H1 (cell line): Measurements from ENCODE around the gene CMSS1. TPM values are rescaled to one million over a fixed set of nuclear protein-coding genes. Genes with fewer than 3 reads are reported as not detected.

Experiments used
- POU5F1 ChIP-seq: IDR thresholded peaks from 2 replicates; pipeline ENCODE4 v1.6.1; 2011; ENCODE audit warnings: low read depth, mild to moderate bottlenecking, low read length, moderate library complexity
- polyA plus RNA-seq, 7 experiments: library from polyadenylated mRNA; depleted of rRNA in 3 of 7; stranded (reverse) in 5 of 7; unstranded in 2 of 7; fragments of >200 nt in 5 of 7; fragments of 200-250 nt in 2 of 7; gene quantifications; 1 replicate in 5 of 7; 2 replicates in 1 of 7; 4 replicates in 1 of 7; pipeline versions ENCODE4 v1.2.1 to v1.2.3, GENCODE V29; 2011 to 2013; ENCODE audit warnings: missing spikeins in 2 of 7, mixed read lengths in 2 of 7
- total RNA-seq: library from RNA; stranded (reverse); fragmentation: NEBNext Ultra II Directional; extraction: Animal tissue kit (Norgen Biotek cat#: 25700); gene quantifications from 2 replicates; pipeline ENCODE4 v1.2.1, GENCODE V29; 2021
- TF ChIP-seq, protein P1 (sequence below): fragments of 300-600 bp; sonication (generic); IDR thresholded peaks from 2 replicates; pipeline ENCODE4 v1.7.1; 2012; ENCODE audit warnings: low read length, moderate library complexity, mild to moderate bottlenecking, inconsistent platforms; ENCODE audit not compliant: insufficient replicate concordance

The CMSS1 gene
- total and polyA plus RNA-seq, 2 of the 8 experiments (the other 6 are each of a cell fraction or from before 2014, with no cell fraction given) = 15.2 to 75.1 TPM

DNA sequence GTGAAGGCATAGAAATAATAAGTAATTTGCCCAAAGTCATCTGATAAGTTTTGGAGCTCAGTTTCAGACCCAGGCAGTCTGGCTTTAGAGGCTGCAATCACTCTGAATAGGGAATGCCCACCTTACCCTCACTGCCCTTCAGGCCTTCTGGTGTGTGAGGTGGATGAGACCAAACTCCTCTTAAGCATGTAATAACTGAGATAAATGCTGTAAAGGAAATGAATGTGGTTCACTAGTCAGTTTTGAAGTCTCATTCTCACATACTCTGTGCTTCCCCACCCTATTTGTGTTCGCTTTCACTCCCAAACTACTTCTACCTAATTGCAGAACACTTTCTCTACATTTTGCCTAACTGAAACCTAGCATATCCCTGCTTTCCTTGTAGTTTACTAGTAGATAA, 152.5 kb downstream of the CMSS1 start (continued):
- TF ChIP-seq, protein P1, sequence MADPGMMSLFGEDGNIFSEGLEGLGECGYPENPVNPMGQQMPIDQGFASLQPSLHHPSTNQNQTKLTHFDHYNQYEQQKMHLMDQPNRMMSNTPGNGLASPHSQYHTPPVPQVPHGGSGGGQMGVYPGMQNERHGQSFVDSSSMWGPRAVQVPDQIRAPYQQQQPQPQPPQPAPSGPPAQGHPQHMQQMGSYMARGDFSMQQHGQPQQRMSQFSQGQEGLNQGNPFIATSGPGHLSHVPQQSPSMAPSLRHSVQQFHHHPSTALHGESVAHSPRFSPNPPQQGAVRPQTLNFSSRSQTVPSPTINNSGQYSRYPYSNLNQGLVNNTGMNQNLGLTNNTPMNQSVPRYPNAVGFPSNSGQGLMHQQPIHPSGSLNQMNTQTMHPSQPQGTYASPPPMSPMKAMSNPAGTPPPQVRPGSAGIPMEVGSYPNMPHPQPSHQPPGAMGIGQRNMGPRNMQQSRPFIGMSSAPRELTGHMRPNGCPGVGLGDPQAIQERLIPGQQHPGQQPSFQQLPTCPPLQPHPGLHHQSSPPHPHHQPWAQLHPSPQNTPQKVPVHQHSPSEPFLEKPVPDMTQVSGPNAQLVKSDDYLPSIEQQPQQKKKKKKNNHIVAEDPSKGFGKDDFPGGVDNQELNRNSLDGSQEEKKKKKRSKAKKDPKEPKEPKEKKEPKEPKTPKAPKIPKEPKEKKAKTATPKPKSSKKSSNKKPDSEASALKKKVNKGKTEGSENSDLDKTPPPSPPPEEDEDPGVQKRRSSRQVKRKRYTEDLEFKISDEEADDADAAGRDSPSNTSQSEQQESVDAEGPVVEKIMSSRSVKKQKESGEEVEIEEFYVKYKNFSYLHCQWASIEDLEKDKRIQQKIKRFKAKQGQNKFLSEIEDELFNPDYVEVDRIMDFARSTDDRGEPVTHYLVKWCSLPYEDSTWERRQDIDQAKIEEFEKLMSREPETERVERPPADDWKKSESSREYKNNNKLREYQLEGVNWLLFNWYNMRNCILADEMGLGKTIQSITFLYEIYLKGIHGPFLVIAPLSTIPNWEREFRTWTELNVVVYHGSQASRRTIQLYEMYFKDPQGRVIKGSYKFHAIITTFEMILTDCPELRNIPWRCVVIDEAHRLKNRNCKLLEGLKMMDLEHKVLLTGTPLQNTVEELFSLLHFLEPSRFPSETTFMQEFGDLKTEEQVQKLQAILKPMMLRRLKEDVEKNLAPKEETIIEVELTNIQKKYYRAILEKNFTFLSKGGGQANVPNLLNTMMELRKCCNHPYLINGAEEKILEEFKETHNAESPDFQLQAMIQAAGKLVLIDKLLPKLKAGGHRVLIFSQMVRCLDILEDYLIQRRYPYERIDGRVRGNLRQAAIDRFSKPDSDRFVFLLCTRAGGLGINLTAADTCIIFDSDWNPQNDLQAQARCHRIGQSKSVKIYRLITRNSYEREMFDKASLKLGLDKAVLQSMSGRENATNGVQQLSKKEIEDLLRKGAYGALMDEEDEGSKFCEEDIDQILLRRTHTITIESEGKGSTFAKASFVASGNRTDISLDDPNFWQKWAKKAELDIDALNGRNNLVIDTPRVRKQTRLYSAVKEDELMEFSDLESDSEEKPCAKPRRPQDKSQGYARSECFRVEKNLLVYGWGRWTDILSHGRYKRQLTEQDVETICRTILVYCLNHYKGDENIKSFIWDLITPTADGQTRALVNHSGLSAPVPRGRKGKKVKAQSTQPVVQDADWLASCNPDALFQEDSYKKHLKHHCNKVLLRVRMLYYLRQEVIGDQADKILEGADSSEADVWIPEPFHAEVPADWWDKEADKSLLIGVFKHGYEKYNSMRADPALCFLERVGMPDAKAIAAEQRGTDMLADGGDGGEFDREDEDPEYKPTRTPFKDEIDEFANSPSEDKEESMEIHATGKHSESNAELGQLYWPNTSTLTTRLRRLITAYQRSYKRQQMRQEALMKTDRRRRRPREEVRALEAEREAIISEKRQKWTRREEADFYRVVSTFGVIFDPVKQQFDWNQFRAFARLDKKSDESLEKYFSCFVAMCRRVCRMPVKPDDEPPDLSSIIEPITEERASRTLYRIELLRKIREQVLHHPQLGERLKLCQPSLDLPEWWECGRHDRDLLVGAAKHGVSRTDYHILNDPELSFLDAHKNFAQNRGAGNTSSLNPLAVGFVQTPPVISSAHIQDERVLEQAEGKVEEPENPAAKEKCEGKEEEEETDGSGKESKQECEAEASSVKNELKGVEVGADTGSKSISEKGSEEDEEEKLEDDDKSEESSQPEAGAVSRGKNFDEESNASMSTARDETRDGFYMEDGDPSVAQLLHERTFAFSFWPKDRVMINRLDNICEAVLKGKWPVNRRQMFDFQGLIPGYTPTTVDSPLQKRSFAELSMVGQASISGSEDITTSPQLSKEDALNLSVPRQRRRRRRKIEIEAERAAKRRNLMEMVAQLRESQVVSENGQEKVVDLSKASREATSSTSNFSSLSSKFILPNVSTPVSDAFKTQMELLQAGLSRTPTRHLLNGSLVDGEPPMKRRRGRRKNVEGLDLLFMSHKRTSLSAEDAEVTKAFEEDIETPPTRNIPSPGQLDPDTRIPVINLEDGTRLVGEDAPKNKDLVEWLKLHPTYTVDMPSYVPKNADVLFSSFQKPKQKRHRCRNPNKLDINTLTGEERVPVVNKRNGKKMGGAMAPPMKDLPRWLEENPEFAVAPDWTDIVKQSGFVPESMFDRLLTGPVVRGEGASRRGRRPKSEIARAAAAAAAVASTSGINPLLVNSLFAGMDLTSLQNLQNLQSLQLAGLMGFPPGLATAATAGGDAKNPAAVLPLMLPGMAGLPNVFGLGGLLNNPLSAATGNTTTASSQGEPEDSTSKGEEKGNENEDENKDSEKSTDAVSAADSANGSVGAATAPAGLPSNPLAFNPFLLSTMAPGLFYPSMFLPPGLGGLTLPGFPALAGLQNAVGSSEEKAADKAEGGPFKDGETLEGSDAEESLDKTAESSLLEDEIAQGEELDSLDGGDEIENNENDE = no peak
- no peak for TF ChIP-seq POU5F1
